Retinal pigment epithelial cell (primary cell): ENCODE data around the gene OR2T4.

ENCODE experiments used
- DNase-seq: peaks from one replicate; pipeline ENCODE4 v3.0.0-alpha.2; 2010; ENCODE audit warnings: low read depth
- H3K4me3 ChIP-seq: 2 replicates; pipeline ENCODE4 v1.5.1; 2011; ENCODE audit warnings: mild to moderate bottlenecking, low read length, control low read depth, moderate library complexity
- TF ChIP-seq, protein P1 (sequence below): conservative IDR thresholded peaks from 2 replicates; pipeline ENCODE4 v1.5.1; 2011; ENCODE audit warnings: low read depth, low read length, control low read depth, inconsistent platforms

Gene OR2T4, protein sequence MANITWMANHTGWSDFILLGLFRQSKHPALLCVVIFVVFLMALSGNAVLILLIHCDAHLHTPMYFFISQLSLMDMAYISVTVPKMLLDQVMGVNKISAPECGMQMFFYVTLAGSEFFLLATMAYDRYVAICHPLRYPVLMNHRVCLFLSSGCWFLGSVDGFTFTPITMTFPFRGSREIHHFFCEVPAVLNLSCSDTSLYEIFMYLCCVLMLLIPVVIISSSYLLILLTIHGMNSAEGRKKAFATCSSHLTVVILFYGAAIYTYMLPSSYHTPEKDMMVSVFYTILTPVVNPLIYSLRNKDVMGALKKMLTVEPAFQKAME

DNA sequence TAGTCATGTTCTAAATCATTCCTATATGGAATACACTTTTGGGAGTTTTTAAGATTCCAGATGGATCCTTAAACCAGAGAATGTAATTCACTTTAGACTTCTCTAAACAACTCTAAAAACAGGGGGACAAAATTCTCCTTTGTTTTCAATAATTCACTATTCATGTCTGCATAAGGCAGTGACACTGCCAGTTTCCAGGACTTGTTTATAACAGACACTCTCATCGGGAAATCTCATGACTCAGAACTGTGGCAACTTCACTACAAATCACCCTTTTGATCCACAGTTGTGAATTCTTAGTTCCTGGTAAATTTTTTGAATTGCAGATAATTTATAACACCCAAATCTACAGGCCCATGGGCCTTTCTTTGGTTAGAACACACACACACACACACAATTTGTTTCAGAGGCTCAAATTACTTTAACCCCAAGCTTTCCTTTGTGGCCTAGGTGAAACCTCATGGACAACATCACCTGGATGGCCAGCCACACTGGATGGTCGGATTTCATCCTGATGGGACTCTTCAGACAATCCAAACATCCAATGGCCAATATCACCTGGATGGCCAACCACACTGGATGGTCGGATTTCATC, at the start of gene OR2T4:
OR2T4 (plus strand) TSS at position 545 of the 595 bp plus-strand sequence; CDS start at position 545, 0 bp downstream.
- TF ChIP-seq, protein P1, sequence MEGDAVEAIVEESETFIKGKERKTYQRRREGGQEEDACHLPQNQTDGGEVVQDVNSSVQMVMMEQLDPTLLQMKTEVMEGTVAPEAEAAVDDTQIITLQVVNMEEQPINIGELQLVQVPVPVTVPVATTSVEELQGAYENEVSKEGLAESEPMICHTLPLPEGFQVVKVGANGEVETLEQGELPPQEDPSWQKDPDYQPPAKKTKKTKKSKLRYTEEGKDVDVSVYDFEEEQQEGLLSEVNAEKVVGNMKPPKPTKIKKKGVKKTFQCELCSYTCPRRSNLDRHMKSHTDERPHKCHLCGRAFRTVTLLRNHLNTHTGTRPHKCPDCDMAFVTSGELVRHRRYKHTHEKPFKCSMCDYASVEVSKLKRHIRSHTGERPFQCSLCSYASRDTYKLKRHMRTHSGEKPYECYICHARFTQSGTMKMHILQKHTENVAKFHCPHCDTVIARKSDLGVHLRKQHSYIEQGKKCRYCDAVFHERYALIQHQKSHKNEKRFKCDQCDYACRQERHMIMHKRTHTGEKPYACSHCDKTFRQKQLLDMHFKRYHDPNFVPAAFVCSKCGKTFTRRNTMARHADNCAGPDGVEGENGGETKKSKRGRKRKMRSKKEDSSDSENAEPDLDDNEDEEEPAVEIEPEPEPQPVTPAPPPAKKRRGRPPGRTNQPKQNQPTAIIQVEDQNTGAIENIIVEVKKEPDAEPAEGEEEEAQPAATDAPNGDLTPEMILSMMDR: no peak
- H3K4me3 ChIP-seq: no peak within 1 kb of the TSS

DNA sequence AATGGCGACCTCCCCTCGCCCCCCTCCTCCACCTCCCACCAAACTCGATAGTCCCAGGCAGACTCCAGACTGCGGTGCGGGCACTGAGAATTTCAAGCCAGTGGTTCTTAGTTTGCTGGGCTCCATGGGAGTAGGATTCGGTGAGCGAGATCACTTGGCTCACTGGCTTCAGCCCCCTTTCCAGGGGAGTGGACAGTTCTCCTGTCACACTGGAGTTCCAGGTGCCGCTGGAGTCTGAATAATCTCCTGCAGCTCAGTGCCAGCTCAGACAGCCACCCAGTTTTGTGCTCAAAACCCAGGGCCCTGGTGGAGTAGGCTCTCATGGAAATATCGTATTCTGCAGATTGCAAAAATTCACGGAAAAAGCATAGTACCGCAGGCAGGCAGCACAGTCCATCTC, 44.7 kb upstream of the OR2T4 start:
- H3K4me3 ChIP-seq: no peak overlapping the region
- no peak for DNase-seq
- TF ChIP-seq, protein P1: no peak

More for the DNA sequence above, at the start of gene OR2T4:
- no peak for DNase-seq

DNA sequence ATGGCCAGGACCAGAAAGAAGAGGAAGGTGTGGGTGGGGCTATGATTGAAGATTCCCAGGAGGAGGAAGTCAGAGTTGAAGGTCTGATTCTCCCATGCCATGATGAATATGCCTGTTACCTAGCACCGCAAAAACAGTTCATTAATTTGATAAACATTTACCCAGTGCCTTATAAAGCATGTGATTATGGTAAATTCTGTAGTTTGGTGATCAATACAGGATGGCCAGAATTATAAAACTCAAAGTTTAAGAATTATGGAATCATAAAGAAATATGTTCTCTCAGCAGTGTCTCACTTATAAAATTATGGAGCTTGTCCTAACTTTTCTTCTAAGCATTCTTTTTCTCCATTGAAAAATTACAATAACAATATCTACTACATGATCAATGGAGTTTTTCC, 37.0 kb upstream of the OR2T4 start, which contains the start of gene OR2M7:
OR2M7 (minus strand) TSS at position 101 of the 400 bp plus-strand sequence; CDS start at position 101, 0 bp downstream.
- no peak within 1 kb of the TSS for H3K4me3 ChIP-seq
- DNase-seq: no peak
- TF ChIP-seq, protein P1: no peak

DNA sequence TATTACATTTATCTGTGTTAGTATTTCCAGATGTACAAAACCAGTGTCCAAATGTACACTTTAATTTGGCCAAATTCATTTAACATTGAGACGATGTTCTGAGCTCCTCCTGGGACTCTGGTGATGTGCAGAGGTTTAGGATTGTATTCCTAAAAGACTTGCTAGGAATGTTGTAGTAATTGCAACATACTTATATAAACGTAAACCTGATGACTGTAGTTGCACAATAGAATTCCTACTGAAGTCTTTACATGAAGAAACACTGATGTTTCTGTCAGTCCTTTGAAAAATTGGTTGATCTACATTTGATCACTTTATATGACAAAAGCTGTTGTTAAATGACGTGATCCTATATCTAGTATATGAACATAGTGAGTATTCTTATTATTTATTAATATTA, 18.0 kb upstream of the OR2T4 start:
- DNase-seq: no peak
- TF ChIP-seq, protein P1: no peak
- no peak overlapping the region for H3K4me3 ChIP-seq

DNA sequence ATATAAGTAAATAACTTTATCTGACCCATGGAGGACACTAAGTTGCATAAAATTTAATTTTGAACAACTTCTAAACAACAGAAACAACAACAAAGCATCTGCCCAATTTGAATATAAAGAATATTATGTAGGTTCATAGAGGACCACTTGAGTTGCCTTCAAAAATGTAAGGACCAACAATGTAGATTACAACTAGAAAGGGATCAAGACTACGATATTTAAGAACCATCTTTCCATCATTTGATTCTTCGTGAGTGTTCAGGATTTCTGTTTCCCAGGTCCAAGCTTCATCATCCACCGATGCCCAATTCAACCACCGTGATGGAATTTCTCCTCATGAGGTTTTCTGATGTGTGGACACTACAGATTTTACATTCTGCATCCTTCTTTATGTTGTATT, 13.0 kb upstream of the OR2T4 start, which contains the start of gene OR14C36:
OR14C36 (plus strand) TSS at position 301 of the 400 bp plus-strand sequence; CDS start at position 301, 0 bp downstream.
- no peak within 1 kb of the TSS for H3K4me3 ChIP-seq
- TF ChIP-seq, protein P1: no peak
- DNase-seq: no peak

DNA sequence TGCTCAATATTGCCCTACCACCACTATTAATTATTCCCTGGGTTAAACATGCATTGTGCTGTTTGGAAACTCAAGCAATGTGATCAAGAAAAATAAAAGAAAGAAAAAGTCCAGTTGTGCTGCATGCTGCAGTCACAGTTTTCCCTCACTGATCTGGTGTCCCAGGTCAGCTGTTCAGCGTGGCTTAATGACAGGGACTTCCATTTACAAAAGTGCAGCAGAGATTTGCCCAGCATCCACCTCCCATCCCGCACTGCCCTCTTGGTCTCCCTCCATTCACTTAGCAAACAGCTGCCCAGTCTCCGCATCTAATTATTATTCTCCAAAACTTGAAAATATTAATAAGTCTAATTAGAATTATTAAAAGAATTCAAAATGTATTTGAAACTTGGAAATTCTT, 2.0 kb upstream of the OR2T4 start:
- TF ChIP-seq, protein P1: no peak
- no peak for DNase-seq
- no peak overlapping the region for H3K4me3 ChIP-seq
